Epithelial cell of esophagus (primary cell): ENCODE results near the gene RAPGEF1.

Experiments used
- DNase-seq: peaks from one replicate; pipeline ENCODE4 v3.0.0; 2010; ENCODE audit warnings: low read depth
- H3K4me3 ChIP-seq: 2 replicates; pipeline ENCODE4 v1.5.1; 2011; ENCODE audit warnings: mild to moderate bottlenecking, low read length, control low read depth
- CTCF ChIP-seq: IDR thresholded peaks from 2 replicates; pipeline ENCODE4 v1.5.1; 2011; ENCODE audit warnings: low read depth, mild to moderate bottlenecking, low read length, control low read depth, inconsistent platforms; ENCODE audit not compliant: insufficient read depth; ENCODE audit errors: missing control alignments

Gene RAPGEF1

GRCh38 chr9:131649646-131650045, 90.2 kb downstream of the RAPGEF1 start:
- no peak for TF ChIP-seq CTCF
- H3K4me3 ChIP-seq = no peak overlapping the region

GRCh38 chr9:131645078-131645776, 94.6 kb downstream of the RAPGEF1 start:
- TF ChIP-seq CTCF = no peak
- no peak overlapping the region for H3K4me3 ChIP-seq
- DNase-seq = no peak

More at GRCh38 chr9:131649646-131650045, 90.2 kb downstream of the RAPGEF1 start:
- DNase-seq = no peak

GRCh38 chr9:131642496-131643083, 97.3 kb downstream of the RAPGEF1 start:
- no peak for DNase-seq
- no peak overlapping the region for H3K4me3 ChIP-seq
- no peak for TF ChIP-seq CTCF

- no peak for TF ChIP-seq CTCF
- DNase-seq = no peak
- H3K4me3 ChIP-seq = no peak overlapping the region
Measured at GRCh38 chr9:131641618-131642495, 98.0 kb downstream of the RAPGEF1 start.

GRCh38 chr9:131640438-131641137, 99.3 kb downstream of the RAPGEF1 start:
- DNase-seq = no peak
- H3K4me3 ChIP-seq = no peak overlapping the region
- no peak for TF ChIP-seq CTCF

GRCh38 chr9:131639769-131640437, 100.0 kb downstream of the RAPGEF1 start:
- peak; percentile 42 for DNase-seq
- no peak for TF ChIP-seq CTCF
- no peak overlapping the region for H3K4me3 ChIP-seq
